Skeletal muscle tissue (tissue), 4 donors: Measurements from ENCODE around the gene GRK4. TPM values are rescaled to one million over a fixed set of nuclear protein-coding genes. Genes with fewer than 3 reads are reported as not detected.

Experiments
- H3K27ac ChIP-seq: one replicate; pipeline ENCODE4 v1.7.0; 2013; ENCODE audit warnings: mild to moderate bottlenecking, low read depth, low read length, inconsistent platforms
- H3K27me3 ChIP-seq, 3 donors: one replicate each; pipeline ENCODE4 v1.7.0; 2013; ENCODE audit warnings: low read length in 3 of 3; ENCODE audit not compliant: control insufficient read depth in 3 of 3, insufficient read depth in 3 of 3
- H3K36me3 ChIP-seq, 3 donors: one replicate each; pipeline ENCODE4 v1.7.0; 2013; ENCODE audit warnings: low read length in 3 of 3; ENCODE audit not compliant: control insufficient read depth in 3 of 3, insufficient read depth in 3 of 3
- H3K4me1 ChIP-seq, 3 donors: one replicate each; pipeline ENCODE4 v1.7.0; 2013; ENCODE audit warnings: low read length in 3 of 3, mild to moderate bottlenecking in 3 of 3; ENCODE audit not compliant: control insufficient read depth in 3 of 3, insufficient read depth in 3 of 3
- H3K4me3 ChIP-seq, 3 donors: one replicate each; pipeline ENCODE4 v1.7.0; 2013; ENCODE audit warnings: low read length in 3 of 3
- H3K9ac ChIP-seq, 3 donors: one replicate each; pipeline ENCODE4 v1.7.0; 2013; ENCODE audit warnings: low read length in 3 of 3, mild to moderate bottlenecking in 3 of 3, moderate library complexity in 2 of 3, low read depth in 1 of 3
- H3K9me3 ChIP-seq, 3 donors: one replicate each; pipeline ENCODE4 v1.7.0; 2013; ENCODE audit warnings: low read length in 3 of 3; ENCODE audit not compliant: control insufficient read depth in 3 of 3
- total RNA-seq: library from RNA; depleted of rRNA; stranded (reverse); fragments of >200 nt; gene quantifications from one replicate; pipeline ENCODE4 v1.2.3, GENCODE V29; 2014
- donor health status: Osteomylitis.

GRK4 gene
- total RNA-seq, 1 donor from 2014 or later: 12.5 TPM

DNA sequence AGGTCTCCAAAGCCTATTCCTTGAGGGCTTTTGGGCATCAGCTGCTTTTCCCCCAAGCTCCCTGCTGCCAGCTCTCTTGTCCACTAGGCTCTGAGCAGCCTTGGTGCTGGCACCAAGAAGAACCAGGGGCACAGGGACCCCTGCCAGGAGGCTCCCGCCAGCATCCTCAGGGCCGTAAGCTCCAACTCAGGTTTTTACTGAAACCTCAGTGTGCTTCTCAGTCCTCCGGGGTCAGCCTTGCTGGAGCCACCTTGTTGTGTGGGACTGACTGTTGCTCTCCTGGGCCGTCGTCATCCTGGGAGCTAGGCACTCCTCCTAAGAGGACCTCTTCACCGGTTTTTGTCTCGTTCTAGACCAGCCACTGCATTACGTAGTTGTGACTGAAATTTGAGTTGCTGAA, 39.1 kb upstream of the GRK4 start:
- H3K9me3 ChIP-seq: no peaks in the 10 kb centered on the region
- no peak overlapping the region for H3K4me3 ChIP-seq
- no peak overlapping the region for H3K27ac ChIP-seq
- peaks cover 55 to 59% (median 55%) of the 10 kb centered on the region in 3 donors for H3K36me3 ChIP-seq
- no peaks in the 10 kb centered on the region for H3K27me3 ChIP-seq
- H3K4me1 ChIP-seq: no peaks in the 10 kb centered on the region
- H3K9ac ChIP-seq: no peak overlapping the region

DNA sequence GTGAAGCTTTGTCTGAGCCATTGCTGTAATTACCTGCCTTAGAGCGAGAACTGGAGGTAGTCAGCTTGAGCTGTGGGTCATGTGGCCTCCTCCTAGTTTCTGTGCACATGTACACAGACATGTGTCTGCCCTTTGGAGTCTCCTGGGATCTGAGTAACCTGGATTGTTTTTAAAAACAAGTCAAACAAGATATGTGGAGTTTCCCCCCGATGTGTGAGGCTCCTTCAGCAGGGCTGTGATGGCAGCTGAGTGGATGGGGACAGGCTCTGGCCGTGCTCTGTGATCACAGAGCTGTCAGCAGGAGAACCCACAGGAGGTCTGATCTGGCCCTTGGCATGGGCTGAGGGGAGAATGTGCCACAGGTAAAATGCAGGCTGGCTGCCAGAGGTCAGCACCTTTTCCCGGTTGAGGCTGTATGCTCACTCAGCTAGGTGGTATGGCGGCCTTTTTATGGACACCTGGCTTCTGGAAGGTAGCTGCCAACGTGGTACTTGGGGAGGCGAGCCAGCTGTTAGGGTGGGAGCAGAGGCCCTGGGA, 38.5 kb upstream of the GRK4 start:
- no peaks in the 10 kb centered on the region for H3K9me3 ChIP-seq
- H3K36me3 ChIP-seq: peaks cover 59 to 64% (median 60%) of the 10 kb centered on the region in 3 donors
- H3K4me1 ChIP-seq: no peaks in the 10 kb centered on the region
- no peak overlapping the region for H3K9ac ChIP-seq
- no peaks in the 10 kb centered on the region for H3K27me3 ChIP-seq
- H3K27ac ChIP-seq: no peak overlapping the region
- H3K4me3 ChIP-seq: no peak overlapping the region

DNA sequence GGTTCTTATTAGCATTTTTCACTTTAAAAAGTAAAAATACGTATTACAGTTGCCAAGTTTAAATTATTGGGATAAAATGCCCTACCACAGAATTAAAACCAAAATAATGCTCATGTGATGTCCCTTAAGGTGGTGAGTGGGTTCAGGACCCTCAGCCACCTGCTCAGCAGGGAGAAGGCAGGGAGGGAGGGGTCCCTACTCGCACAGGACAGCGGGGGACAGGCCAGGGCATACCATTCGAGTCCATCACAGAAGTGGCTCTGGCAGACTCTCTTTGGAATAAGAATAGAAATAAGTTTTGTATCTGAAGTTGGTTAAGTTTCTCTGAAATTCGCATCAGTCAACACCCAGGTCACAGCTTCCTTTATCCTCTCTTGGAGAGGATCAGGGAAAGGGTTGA, 37.9 kb upstream of the GRK4 start:
- H3K9me3 ChIP-seq: no peaks in the 10 kb centered on the region
- no peaks in the 10 kb centered on the region for H3K27me3 ChIP-seq
- H3K36me3 ChIP-seq: peaks cover 62 to 69% (median 66%) of the 10 kb centered on the region in 3 donors
- H3K27ac ChIP-seq: no peak overlapping the region
- H3K4me3 ChIP-seq: no peak overlapping the region
- no peak overlapping the region for H3K9ac ChIP-seq
- peaks cover 0 to 6% (median 5%) of the 10 kb centered on the region in 3 donors for H3K4me1 ChIP-seq

DNA sequence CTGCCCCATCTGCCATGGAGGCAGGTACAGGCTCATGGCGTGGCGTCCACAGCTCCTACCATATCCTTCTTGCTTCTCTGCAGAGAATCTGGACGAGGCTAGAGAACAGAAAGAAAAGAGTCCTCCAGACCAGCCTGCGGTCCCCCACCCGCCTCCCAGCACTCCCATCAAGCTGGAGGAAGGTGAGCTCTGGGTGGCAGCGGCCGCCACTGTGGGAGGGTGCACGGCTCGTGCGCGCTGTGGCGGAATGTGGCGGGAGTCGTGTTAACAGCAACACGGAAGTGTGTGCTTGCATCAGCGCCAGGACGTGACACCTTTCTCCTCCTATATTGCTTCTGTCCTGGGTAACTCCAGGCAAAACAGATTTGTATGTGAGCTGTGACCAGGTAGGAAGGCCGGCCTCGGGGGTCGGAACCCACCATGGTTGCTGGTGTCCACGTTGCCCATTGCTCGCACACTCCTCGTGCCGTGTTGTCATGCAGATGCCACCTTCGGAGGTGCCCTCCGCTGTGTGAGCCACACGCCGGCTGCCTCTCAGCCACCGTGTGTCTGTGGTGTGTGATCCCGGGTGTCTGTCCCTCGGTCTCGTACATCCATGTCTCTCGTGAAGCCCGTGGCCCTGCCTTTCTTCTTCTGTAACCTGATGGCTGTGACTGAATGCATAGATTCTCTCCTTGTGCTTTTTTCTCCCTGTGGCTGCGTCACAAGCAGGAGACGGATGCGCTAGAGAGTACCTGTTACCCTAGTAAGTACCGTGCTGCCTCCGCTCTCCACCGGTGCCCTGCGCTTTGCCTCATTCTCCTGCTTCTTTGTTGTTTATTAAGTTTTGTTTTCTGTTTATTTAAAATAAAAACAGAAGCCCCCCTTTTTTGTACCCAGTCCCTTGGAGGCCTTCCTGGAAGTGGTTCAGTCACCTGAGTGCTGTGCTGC, 37.2 kb upstream of the GRK4 start:
- Histone ChIP-seq H3K9me3 (no peaks in the 10 kb centered on the region), H3K9ac (no peak overlapping the region), H3K27me3 (no peaks in the 10 kb centered on the region), H3K4me3 (no peak overlapping the region), H3K4me1 (peaks cover 0 to 13% (median 12%) of the 10 kb centered on the region in 3 donors), H3K36me3 (peaks cover 62 to 69% (median 67%) of the 10 kb centered on the region in 3 donors), H3K27ac (no peak overlapping the region)

DNA sequence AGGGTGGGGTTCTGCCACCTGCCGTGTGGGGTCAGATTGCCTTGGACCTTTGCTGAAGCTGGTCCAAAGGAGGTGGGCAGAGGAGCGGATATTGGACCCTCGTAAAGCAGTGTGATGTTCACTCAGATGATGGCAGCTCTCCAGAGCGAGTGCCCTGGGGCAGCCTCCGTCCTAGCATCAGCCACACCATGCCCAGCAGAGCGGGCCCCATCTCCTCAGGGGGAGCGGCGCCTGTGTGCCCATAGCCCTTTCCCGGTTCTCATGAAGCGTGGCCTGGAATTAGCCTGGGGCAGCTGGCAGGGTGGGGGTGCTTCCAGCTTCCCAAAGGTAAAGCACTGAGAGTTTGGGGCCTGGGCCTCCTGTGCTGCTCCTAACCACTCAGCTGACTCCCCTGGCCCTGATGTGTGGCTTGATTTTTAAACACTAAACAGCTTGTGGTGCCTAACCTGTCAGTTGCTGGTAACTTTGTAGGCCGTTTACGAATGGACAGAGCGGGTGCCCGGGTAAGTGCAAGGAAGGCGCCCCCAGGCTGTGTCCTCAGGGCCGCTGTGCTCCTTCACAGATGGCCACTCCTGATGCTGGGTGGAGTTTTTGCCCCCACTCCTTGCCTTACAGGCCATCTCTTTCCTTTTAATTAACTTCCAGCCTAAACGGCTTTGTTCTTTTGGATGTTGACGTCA, 36.2 kb upstream of the GRK4 start:
- Histone ChIP-seq H3K36me3 (peaks cover 62 to 69% (median 67%) of the 10 kb centered on the region in 3 donors), H3K4me3 (no peak overlapping the region), H3K4me1 (peaks cover 1 to 19% (median 14%) of the 10 kb centered on the region in 3 donors), H3K9me3 (no peaks in the 10 kb centered on the region), H3K27ac (no peak overlapping the region), H3K9ac (no peak overlapping the region), H3K27me3 (no peaks in the 10 kb centered on the region)

DNA sequence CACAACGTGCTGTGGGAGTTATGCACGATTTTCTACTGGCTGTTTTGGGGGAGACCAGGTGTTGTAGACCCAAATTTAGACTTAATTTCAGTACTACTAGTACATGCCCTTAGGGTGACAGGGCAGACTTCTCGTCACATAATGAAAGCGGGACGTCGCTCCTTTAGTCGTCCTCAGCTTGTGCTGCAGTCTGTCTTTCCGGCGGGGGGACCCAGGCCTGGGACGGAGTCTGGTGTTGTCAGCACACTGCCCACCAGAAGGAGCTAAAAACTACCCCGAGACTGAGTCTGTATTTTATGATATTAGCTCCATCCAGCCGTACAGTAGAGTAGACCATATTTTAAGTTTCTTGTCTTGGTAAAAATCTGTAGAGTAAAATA, 35.7 kb upstream of the GRK4 start:
- no peaks in the 10 kb centered on the region for H3K9me3 ChIP-seq
- no peak overlapping the region for H3K27ac ChIP-seq
- peaks cover 59 to 69% (median 67%) of the 10 kb centered on the region in 3 donors for H3K36me3 ChIP-seq
- H3K4me1 ChIP-seq: peaks cover 6 to 24% (median 19%) of the 10 kb centered on the region in 3 donors
- no peak overlapping the region for H3K9ac ChIP-seq
- H3K27me3 ChIP-seq: no peaks in the 10 kb centered on the region
- H3K4me3 ChIP-seq: no peak overlapping the region

DNA sequence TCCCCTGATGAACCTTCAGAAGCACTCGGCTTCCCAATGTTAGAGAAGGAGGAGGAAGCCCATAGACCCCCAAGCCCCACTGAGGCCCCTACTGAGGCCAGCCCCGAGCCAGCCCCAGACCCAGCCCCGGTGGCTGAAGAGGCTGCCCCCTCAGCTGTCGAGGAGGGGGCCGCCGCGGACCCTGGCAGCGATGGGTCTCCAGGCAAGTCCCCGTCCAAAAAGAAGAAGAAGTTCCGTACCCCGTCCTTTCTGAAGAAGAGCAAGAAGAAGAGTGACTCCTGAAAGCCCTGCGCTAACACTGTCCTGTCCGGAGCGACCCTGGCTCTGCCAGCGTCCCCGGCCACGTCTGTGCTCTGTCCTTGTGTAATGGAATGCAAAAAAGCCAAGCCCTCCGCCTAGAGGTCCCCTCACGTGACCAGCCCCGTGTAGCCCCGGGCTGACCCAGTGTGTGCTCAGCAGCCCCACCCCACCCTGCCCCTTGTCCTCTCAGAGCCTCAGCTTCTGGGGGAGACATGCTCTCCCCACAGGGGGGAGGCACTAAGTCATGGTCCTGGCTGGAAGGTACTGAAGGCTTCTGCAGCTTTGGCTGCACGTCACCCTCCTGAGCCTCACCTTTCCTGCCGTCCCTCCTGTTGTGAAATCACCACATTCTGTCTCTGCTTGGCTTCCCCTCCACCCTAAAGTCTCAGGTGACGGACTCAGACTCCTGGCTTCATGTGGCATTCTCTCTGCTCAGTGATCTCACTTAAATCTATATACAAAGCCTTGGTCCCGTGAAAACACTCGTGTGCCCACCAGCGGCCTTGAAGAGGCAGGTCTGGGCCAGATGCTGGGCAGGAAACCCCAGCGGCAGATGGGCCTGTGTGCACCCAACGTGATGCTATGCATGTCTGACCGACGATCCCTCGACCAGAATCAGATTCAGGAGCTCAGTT, 34.9 kb upstream of the GRK4 start:
- peaks cover 10 to 31% (median 27%) of the 10 kb centered on the region in 3 donors for H3K4me1 ChIP-seq
- peaks cover 57 to 63% (median 62%) of the 10 kb centered on the region in 3 donors for H3K36me3 ChIP-seq
- H3K9me3 ChIP-seq: no peaks in the 10 kb centered on the region
- H3K9ac ChIP-seq: no peak overlapping the region
- no peaks in the 10 kb centered on the region for H3K27me3 ChIP-seq
- H3K27ac ChIP-seq: no peak overlapping the region
- H3K4me3 ChIP-seq: no peak overlapping the region

DNA sequence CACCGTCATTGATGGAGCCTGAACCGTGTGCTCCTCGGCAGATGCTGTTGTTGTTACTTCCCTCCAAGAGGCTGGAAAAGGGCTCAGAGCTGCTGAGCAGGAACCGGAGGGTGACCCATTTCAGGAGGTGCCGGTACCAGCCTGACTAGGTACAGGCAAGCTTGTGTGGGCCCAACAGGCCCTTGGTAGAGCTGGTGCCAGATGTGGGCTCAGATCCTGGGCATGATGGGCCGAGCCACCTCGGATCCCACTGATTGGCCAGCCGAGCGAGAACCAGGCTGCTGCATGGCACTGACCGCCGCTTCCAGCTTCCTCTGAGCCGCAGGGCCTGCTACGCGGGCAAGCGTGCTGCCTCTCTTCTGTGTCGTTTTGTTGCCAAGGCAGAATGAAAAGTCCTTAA, 33.9 kb upstream of the GRK4 start:
- peaks cover 11 to 34% (median 33%) of the 10 kb centered on the region in 3 donors for H3K4me1 ChIP-seq
- H3K27me3 ChIP-seq: no peaks in the 10 kb centered on the region
- H3K27ac ChIP-seq: no peak overlapping the region
- peaks cover 49 to 54% (median 53%) of the 10 kb centered on the region in 3 donors for H3K36me3 ChIP-seq
- H3K4me3 ChIP-seq: no peak overlapping the region
- no peaks in the 10 kb centered on the region for H3K9me3 ChIP-seq
- no peak overlapping the region for H3K9ac ChIP-seq

DNA sequence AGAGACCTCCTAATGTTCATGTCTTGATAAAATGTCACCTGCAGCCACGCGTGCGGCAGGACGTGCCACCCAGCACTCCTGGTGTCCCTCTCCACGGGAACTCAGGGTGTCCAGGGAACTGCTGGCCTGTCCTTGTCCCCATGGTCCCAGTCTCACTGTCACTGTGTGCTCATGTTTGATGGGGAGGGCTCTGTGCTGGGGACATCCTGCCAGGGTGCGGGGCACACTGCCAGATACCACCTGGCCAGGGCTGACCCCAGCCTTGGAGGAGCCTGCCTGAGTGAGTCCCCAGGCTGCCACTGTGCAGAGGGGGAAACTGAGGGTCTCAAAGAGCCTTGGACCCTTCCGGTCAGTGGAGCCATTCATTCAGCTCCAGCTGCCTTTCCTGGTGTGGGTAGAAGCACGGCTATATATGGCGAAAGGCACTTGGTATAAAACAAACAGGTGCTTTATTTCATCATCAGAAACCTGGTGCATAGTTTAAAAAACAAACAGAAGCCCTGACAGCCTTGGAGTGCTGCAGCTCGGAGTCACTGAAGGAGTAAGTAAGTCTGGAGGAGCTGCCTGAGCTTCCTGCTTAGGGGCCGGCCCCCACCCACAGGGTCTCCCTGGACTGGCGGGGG, 33.1 kb upstream of the GRK4 start:
- peaks cover 13 to 38% (median 36%) of the 10 kb centered on the region in 3 donors for H3K4me1 ChIP-seq
- H3K27me3 ChIP-seq: no peaks in the 10 kb centered on the region
- H3K27ac ChIP-seq: no peak overlapping the region
- H3K4me3 ChIP-seq: no peak overlapping the region
- H3K9ac ChIP-seq: peak overlapping the region in 1 of 3 donors; percentile 25
- H3K36me3 ChIP-seq: peaks cover 44 to 46% (median 46%) of the 10 kb centered on the region in 3 donors
- H3K9me3 ChIP-seq: no peaks in the 10 kb centered on the region
